SK-N-SH treated with all-trans-retinoic acid at 6 μM for 48 hours (cell line): ENCODE data around the gene KCNT1.

ENCODE experiments used
- ARNTL ChIP-seq: fragments of 450-650 bp; formaldehyde crosslinking; IDR thresholded peaks from 2 replicates; pipeline ENCODE4 v1.5.0; 2020; ENCODE audit warnings: low read depth, mild to moderate bottlenecking, moderate library complexity, borderline replicate concordance
- BACH2 ChIP-seq: fragments of 250-450 bp; sonication (Bioruptor Pico); IDR thresholded peaks from 2 replicates; pipeline ENCODE4 v1.9.0; 2021; ENCODE audit warnings: mild to moderate bottlenecking, borderline replicate concordance
- ESRRG ChIP-seq: fragments of 250-450 bp; sonication (Bioruptor Pico); IDR thresholded peaks from 2 replicates; pipeline ENCODE4 v1.6.1; 2021; ENCODE audit warnings: mild to moderate bottlenecking
- ISL1 ChIP-seq: fragments of 250-450 bp; sonication (Bioruptor Pico); IDR thresholded peaks from 2 replicates; pipeline ENCODE4 v2.1.2; 2022; ENCODE audit warnings: mild to moderate bottlenecking, moderate library complexity
- RARB ChIP-seq: fragments of 250-450 bp; sonication (Bioruptor Pico); IDR thresholded peaks from 2 replicates; pipeline ENCODE4 v1.8.0; 2021; ENCODE audit warnings: mild to moderate bottlenecking, moderate library complexity
- TCF4 ChIP-seq: fragments of 250-450 bp; sonication (Bioruptor Pico); IDR thresholded peaks from 2 replicates; pipeline ENCODE4 v1.8.0; 2021; ENCODE audit warnings: mild to moderate bottlenecking, moderate library complexity, borderline replicate concordance
- ZC3H10 ChIP-seq: fragments of 250-450 bp; sonication (Bioruptor Pico); IDR thresholded peaks from 2 replicates; pipeline ENCODE4 v1.5.1; 2021; ENCODE audit warnings: mild to moderate bottlenecking, moderate library complexity
- ZFP3 ChIP-seq: fragments of 250-450 bp; sonication (Bioruptor Pico); IDR thresholded peaks from 2 replicates; pipeline ENCODE4 v1.5.0; 2020; ENCODE audit warnings: mild to moderate bottlenecking, moderate library complexity
- ZFP30 ChIP-seq: fragments of 450-650 bp; formaldehyde crosslinking; IDR thresholded peaks from 2 replicates; pipeline ENCODE4 v1.5.0; 2022; ENCODE audit warnings: mild to moderate bottlenecking, moderate library complexity
- ZNF70 ChIP-seq: fragments of 450-650 bp; formaldehyde crosslinking; IDR thresholded peaks from 2 replicates; pipeline ENCODE4 v1.5.0; 2020; ENCODE audit warnings: mild to moderate bottlenecking, moderate library complexity
- TF ChIP-seq, protein P1 (sequence below): fragments of 250-450 bp; sonication (Bioruptor Pico); IDR thresholded peaks from 2 replicates; pipeline ENCODE4 v1.8.0; 2021; ENCODE audit warnings: low read depth, mild to moderate bottlenecking, moderate library complexity, borderline replicate concordance
- TF ChIP-seq, protein P2 (sequence below): fragments of 250-450 bp; sonication (Bioruptor Pico); IDR thresholded peaks from 2 replicates; pipeline ENCODE4 v1.8.0; 2020; ENCODE audit warnings: mild to moderate bottlenecking, moderate library complexity, borderline replicate concordance

GRCh38 chr9:135787776-135788575 lies 86.0 kb downstream of the KCNT1 start:
- TF ChIP-seq ARNTL: no peak
- TF ChIP-seq ZFP30 (CRISPR knock-in tag): no peak
- TF ChIP-seq, protein P1, sequence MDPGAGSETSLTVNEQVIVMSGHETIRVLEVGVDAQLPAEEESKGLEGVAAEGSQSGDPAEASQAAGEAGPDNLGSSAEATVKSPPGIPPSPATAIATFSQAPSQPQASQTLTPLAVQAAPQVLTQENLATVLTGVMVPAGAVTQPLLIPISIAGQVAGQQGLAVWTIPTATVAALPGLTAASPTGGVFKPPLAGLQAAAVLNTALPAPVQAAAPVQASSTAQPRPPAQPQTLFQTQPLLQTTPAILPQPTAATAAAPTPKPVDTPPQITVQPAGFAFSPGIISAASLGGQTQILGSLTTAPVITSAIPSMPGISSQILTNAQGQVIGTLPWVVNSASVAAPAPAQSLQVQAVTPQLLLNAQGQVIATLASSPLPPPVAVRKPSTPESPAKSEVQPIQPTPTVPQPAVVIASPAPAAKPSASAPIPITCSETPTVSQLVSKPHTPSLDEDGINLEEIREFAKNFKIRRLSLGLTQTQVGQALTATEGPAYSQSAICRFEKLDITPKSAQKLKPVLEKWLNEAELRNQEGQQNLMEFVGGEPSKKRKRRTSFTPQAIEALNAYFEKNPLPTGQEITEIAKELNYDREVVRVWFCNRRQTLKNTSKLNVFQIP (CRISPR knock-in tag): no peak
- no peak for TF ChIP-seq ZFP3 (CRISPR knock-in tag)
- no peak for TF ChIP-seq ESRRG (CRISPR knock-in tag)
- TF ChIP-seq, protein P2, sequence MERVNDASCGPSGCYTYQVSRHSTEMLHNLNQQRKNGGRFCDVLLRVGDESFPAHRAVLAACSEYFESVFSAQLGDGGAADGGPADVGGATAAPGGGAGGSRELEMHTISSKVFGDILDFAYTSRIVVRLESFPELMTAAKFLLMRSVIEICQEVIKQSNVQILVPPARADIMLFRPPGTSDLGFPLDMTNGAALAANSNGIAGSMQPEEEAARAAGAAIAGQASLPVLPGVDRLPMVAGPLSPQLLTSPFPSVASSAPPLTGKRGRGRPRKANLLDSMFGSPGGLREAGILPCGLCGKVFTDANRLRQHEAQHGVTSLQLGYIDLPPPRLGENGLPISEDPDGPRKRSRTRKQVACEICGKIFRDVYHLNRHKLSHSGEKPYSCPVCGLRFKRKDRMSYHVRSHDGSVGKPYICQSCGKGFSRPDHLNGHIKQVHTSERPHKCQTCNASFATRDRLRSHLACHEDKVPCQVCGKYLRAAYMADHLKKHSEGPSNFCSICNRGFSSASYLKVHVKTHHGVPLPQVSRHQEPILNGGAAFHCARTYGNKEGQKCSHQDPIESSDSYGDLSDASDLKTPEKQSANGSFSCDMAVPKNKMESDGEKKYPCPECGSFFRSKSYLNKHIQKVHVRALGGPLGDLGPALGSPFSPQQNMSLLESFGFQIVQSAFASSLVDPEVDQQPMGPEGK: no peak
- TF ChIP-seq ZNF70 (CRISPR knock-in tag): no peak
- no peak for TF ChIP-seq TCF4
- no peak for TF ChIP-seq ZC3H10 (CRISPR knock-in tag)
- no peak for TF ChIP-seq RARB
- no peak for TF ChIP-seq BACH2 (CRISPR knock-in tag)
- TF ChIP-seq ISL1 (CRISPR knock-in tag): no peak
